ENCODE data around the gene AP5S1.

Gene AP5S1

DNA sequence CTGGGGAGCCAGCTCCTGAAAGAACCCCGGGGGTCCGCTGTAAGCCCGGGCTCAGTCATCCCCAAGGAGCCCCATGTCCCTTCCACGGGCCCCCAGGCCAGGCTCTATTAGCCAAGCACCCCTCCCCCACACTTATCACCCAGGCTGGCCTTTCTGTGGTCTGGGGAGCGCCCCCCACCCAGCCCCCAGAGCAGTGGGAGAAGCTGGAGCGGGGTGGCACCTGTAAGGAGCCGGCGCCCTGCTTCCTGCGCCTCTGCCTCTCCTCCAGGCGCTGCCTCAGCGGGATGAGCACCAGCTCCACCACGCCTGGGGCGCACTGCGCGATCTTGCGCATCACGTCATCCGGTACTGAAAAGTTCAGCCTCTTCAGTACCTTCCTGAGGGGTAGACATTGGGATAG, 41.4 kb upstream of the AP5S1 start:
- H3K4me3 ChIP-seq (ENCODE audit: control insufficient read depth, low read depth, low read length), result no peak overlapping the region
- DNase-seq (ENCODE audit: low read depth), result no peak
- TF ChIP-seq, protein P1, sequence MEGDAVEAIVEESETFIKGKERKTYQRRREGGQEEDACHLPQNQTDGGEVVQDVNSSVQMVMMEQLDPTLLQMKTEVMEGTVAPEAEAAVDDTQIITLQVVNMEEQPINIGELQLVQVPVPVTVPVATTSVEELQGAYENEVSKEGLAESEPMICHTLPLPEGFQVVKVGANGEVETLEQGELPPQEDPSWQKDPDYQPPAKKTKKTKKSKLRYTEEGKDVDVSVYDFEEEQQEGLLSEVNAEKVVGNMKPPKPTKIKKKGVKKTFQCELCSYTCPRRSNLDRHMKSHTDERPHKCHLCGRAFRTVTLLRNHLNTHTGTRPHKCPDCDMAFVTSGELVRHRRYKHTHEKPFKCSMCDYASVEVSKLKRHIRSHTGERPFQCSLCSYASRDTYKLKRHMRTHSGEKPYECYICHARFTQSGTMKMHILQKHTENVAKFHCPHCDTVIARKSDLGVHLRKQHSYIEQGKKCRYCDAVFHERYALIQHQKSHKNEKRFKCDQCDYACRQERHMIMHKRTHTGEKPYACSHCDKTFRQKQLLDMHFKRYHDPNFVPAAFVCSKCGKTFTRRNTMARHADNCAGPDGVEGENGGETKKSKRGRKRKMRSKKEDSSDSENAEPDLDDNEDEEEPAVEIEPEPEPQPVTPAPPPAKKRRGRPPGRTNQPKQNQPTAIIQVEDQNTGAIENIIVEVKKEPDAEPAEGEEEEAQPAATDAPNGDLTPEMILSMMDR (IDR thresholded peaks at IDR 0.05; ENCODE audit: control insufficient read depth, insufficient read depth, low read depth, low read length, missing control alignments), result no peak

DNA sequence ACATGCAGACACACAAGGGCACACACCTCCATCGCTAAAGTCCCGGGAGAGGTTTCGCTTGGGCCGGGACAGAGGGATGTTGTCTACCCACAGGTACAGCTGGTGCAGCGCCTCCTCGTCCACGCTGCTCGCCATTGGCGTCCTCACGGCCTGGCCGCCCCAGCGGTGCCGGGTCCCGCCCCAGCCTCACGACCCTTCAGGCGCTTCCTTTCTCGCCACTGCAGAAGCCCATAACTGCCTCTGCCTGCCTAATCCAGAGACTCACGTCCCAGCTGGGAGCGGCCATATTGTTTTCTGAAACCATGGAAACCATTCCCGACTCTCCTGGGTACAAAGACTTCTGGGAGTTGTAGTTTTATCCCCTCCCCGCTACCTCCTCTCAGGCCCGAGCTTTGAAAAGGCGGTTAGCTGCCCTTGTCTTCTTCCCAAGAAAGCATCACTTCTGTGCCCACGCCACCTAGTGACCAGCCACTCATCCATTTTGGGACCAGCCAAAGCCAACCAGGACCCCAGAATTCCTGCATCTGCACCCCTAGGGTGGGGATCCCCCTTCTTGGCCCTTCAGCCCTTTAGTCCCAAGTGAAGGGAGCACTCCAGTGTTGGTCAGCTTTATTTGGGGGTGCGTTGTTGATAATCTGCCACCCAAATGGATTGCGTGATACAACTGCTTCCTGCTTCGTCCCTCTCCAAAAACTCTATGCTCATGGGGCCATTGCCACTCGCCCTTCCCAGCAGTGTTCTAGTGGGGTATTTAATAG, 39.0 kb upstream of the AP5S1 start, which contains the start of gene SPEF1:
Gene SPEF1 (minus strand): TSS at position 296 of the 758 bp plus-strand sequence. CDS start 161 bp downstream, at position 135.
- TF ChIP-seq, protein P1 (IDR thresholded peaks at IDR 0.05; ENCODE audit: control insufficient read depth, insufficient read depth, low read depth, low read length, missing control alignments), result peak; percentile 74
- DNase-seq (ENCODE audit: low read depth), result peak; percentile 77
- H3K4me3 ChIP-seq (ENCODE audit: control insufficient read depth, low read depth, low read length), result peak within 1 kb of the TSS; percentile 48

DNA sequence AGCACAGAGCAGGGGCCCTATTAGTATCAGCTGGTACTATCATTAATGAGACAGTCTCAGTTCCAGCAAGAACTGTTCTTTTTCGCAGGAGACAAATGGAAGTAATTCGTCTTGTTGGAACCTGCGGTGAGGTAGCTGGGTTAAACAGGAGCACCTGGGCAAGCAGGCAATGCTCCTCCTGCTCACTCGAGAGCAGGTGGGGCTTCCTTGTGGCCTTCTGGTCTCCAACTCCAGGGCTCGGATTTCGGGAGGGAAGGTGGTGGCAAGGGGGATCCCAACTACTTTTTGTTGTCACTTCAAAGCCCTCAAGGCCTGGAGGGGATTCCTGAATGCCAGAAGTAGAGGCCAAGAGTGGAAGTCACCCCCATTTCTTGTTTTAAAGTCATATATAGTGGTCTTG, 37.8 kb upstream of the AP5S1 start:
- no peak for DNase-seq (ENCODE audit: low read depth)
- H3K4me3 ChIP-seq (ENCODE audit: control insufficient read depth, low read depth, low read length), result no peak overlapping the region
- TF ChIP-seq, protein P1 (IDR thresholded peaks at IDR 0.05; ENCODE audit: control insufficient read depth, insufficient read depth, low read depth, low read length, missing control alignments), result no peak

DNA sequence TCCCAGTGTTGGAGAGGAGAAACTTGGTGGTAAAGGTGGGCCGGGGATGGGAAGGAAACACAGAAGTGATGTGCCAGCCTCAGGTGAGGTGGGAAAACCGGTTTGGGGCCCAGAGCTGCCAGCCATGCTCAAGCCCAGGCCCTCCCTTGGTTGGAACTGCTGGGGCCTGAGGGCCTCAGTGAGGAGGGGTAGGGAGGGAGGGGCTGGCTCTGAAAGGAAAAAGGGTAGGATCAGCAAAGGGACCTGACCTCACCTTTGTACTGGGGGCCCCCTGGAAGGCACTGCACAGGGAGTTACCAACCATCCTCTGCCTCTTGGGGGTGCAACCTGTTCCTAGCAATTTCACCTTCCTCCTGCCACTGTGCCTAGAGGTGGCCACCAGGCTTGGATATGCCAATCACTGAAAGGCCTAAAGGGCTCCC, 37.3 kb upstream of the AP5S1 start:
- H3K4me3 ChIP-seq (ENCODE audit: control insufficient read depth, low read depth, low read length), result no peak overlapping the region
- DNase-seq (ENCODE audit: low read depth), result no peak
- TF ChIP-seq, protein P1 (IDR thresholded peaks at IDR 0.05; ENCODE audit: control insufficient read depth, insufficient read depth, low read depth, low read length, missing control alignments), result no peak

DNA sequence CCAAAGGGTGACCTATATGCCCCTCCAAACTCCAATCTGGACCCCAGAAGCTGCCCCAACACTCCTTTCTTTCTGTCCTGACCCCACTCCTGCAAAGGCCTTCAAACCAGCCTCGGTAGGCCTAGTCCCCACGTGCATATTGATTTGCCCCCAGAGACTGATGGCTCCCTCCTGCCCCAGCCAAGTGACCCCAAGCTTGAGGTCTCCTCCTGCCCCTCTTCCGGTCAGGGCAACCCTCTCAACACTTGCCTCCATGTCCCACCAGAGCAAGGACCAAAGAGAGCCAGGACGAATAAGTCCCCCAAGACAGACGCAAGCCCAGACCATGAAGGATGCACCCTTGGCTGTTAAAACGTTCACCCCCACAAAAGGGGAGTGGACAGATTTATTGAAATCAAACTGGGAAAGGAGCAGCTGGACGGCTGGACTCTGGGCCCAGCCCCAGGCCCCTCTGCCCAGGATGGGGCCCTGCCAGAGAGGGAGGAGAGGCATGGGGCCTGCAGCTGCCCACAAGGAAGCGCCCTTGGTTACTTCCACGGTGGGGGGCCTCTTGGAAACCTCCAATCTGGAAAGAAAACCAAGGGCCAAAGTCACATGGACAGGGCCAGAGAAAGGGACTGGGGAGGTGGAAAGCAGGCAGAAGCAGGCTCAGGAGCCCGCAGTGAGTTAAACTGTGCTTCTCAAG, 36.7 kb upstream of the AP5S1 start:
- no peak for DNase-seq (ENCODE audit: low read depth)
- H3K4me3 ChIP-seq (ENCODE audit: control insufficient read depth, low read depth, low read length), result no peak overlapping the region
- TF ChIP-seq, protein P1 (IDR thresholded peaks at IDR 0.05; ENCODE audit: control insufficient read depth, insufficient read depth, low read depth, low read length, missing control alignments), result no peak

DNA sequence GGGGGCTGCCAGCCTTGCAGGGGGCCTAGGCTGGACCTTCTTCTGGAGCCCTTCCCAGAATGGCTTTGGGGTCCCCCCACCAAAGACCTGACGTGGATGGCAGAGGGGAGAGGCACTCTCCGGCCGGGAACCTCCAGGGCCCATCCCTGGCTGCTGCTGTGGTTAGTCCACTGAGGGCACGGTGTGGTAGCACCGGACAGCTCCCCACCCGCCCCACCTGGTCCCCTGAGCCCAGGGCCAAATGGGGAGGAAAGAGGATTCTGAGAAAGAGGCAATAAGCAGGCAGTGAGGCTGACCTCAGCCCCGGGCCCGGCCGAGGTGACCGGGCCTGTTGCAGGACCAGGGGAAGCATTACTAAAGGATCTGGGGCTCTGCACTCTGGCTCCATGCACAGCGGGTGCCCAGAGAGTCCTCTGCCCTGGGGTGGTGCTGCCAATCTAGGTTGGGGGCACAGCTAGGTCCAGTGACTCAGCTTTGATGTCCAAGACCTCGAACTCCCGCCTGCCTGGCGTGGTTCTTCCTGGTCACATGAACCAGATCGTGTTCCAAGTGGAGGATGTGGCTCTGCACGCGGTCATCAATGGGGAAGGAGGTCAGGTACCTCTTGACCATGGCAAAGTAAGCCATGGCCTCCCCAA, 36.0 kb upstream of the AP5S1 start:
- H3K4me3 ChIP-seq (ENCODE audit: control insufficient read depth, low read depth, low read length), result peak overlapping the region; percentile 76
- TF ChIP-seq, protein P1 (IDR thresholded peaks at IDR 0.05; ENCODE audit: control insufficient read depth, insufficient read depth, low read depth, low read length, missing control alignments), result no peak
- no peak for DNase-seq (ENCODE audit: low read depth)

All from AG09309 (cell line).